NCI-H345 (cell line): ENCODE results near the gene MBD3L2.
"Not testable (repeated sequence)": the region's sequence is repeated elsewhere in the genome, so short reads cannot be mapped to it uniquely, and the experiment has no call there.

ENCODE experiments used
- DNase-seq: peaks from one replicate; lab custom pipeline; 2025; lab: John Stamatoyannopoulos, UW

Gene MBD3L2

DNA sequence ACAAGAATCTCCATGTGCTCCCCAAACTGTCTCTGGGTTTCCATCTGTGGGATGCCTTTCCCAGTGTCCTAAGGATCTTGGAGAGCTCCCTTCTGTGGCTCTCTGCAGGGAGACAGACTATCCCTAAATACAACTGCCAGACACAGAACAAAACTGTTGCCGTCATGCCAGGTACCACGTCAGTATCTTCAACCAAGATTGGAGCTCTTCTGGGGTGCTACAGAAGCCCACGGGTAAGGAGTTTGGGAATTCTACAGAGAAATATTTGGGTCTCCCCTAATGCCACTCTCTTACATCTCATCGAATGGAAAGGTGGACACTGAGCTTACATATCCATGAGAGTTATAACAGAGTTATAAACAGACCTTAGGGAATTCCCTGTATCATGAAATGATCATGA, 14.2 kb downstream of the MBD3L2 start:
- no peak for DNase-seq

DNA sequence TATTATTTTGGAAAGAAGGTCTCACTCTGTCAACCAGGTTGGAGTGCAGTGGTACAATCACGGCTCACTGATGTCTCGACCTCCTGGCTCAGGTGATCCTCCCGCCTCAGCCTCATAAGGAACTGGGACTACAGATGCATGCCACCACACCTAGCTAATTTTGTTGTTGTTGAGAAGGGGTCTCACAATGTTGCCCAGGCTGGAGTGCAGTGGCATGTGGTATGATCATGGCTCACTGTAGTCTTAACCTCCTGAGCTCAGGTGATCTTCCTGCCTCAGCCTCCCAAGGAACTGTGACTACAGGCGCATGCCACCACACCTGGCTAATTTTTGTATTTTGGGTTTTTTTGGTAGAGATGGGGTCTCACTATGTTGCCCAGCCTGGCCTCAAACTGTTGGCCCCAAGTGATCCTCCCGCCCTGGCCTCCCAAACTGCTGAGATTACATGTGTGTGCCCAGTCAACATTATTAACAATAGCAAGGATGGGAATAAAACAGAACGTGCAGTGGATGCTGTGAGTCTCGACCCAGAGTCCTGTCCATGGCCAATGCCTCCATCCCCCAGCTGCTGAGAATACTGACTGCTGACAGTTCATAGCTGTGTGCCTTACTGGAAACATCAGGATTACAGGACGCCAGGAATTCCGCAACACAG, 14.8 kb downstream of the MBD3L2 start:
- no peak for DNase-seq

GRCh38 chr19:7067122-7067521, 18.0 kb downstream of the MBD3L2 start:
- DNase-seq, result not testable (repeated sequence)

GRCh38 chr19:7067716-7068115, 18.6 kb downstream of the MBD3L2 start:
- DNase-seq, result no peak

GRCh38 chr19:7068599-7068998, 19.5 kb downstream of the MBD3L2 start:
- DNase-seq, result no peak

DNA sequence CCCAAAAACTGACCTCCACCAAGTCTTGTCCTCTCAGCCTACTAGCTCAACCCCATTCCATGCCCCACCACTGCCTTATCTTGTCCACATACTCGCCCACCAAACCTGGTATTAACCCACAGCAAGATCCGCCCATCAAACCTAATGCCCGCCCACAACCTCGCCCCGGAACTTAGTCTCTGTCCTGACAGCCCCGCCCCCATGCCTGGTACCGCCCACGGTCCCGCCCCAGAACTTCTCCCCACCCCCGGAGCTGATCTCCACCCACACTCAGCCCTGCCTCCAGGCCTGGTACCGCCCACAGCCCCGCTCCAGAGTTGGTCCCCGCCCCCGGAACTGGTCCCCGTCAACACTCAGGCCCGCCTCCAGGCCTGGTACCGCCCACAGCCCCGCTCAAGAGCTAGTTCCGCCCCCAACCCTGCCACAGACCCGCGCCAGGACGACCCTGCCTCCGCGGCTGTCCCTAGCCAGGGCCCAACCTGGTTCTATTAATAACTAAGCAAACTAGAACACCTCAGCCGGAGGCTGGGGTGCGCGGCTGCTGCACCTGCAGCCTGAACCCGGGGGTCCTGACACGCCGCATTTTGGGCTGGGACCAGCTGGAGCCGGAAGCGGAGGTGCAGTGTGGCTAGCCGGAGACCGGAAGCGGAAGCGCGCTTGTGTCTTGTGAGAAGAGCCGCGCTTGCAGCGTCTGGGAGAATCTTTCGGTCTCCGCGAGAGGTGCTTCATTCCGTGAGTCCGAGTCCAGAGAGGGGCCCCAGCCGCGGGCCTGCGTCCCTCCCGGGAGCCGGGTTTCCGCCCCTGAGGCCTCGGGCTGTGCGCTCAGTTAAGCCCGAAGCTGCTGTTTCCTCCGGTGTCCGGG, 20.2 kb downstream of the MBD3L2 start, which contains the start of gene ZNF557:
ZNF557 (plus strand) TSS at position 662 of the 862 bp plus-strand sequence. CDS start 5,372 bp downstream, outside the sequence.
- DNase-seq, result peak; percentile 97

DNA sequence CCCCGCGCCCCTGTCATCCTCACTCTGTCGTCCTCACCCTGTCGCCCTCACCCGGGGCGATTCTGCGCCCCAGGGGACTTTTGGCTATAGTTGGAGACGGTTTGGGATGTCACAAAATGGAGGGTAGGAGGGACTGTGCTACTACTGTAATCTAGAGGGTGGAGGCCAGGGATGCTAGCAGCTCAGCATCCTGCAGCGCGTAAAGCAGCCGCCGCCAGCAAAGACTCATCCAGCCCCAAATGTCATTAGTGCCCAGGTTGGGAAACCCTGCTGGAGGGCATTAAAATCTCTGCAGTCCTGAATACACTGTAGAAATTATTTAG, 20.7 kb downstream of the MBD3L2 start:
- no peak for DNase-seq

DNA sequence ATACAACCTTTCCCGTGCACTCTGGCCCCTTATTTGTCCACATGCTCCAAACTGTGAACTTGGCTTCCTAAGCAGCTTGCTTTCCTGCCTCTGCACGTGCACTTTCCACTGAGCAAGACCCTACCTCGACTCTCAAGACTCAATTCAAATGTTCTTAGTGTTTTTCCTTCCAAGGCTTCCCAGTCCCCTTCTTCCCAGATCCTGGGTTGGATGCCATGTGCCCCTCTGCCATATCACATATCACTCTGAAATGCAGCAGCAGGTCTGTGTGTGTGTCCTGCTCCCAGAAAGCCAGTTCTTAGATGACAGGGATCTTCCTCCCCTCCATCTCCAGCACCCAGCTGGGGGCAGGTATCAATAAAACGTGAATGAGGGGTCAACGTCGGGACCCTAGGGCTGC, 23.4 kb downstream of the MBD3L2 start:
- DNase-seq, result no peak

- no peak for DNase-seq
These were observed 25.7 kb downstream of the MBD3L2 start for GRCh38 chr19:7074705-7075282.

- DNase-seq, result no peak
These were observed 27.0 kb downstream of the MBD3L2 start for GRCh38 chr19:7076151-7076550.

- no peak for DNase-seq
These were observed 28.9 kb downstream of the MBD3L2 start for GRCh38 chr19:7078008-7078407.

DNA sequence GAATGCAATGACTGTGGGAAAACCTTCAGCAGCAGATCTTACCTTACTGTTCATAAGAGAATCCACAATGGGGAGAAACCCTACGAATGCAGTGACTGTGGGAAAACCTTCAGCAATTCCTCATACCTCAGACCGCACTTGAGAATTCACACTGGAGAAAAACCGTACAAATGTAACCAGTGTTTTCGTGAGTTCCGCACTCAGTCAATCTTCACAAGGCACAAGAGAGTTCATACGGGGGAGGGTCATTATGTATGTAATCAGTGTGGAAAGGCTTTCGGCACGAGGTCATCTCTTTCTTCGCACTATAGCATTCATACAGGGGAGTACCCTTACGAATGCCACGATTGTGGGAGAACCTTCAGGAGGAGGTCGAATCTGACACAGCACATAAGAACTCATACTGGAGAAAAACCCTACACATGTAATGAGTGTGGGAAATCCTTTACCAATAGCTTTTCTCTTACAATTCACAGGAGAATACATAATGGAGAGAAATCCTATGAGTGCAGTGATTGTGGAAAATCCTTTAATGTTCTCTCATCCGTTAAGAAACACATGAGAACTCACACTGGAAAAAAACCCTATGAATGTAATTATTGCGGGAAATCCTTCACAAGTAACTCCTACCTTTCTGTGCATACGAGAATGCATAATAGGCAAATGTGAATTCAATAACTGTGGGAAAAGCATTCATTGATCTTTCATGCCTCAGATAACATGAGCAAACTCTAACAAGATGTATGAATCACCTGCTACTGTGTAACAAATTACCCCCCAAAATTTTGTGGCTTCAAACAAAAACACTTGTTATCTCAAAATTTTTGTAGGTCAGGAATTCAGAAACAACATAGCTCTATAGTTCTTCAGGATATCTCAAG, 34.2 kb downstream of the MBD3L2 start:
- no peak for DNase-seq

GRCh38 chr19:7088999-7089398, 39.9 kb downstream of the MBD3L2 start:
- no peak for DNase-seq

DNA sequence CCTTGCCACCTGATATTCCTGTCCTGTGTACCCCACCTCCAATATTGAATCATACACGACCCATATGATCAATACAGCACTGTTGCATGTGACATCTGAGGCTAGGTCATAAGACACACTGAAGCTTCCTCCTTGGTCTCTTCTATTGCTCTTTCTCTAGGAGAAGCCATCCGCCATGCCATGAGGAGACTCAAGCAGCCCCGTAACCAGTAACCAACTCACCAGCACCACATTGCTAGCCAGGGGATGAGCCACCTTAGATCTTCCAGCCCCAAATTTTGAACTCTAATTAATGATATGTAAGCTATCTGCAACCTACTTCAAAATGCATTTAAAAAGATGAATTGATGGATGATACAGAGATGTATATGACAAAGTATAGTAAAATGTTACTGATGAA, 49.0 kb downstream of the MBD3L2 start:
- DNase-seq, result no peak

DNA sequence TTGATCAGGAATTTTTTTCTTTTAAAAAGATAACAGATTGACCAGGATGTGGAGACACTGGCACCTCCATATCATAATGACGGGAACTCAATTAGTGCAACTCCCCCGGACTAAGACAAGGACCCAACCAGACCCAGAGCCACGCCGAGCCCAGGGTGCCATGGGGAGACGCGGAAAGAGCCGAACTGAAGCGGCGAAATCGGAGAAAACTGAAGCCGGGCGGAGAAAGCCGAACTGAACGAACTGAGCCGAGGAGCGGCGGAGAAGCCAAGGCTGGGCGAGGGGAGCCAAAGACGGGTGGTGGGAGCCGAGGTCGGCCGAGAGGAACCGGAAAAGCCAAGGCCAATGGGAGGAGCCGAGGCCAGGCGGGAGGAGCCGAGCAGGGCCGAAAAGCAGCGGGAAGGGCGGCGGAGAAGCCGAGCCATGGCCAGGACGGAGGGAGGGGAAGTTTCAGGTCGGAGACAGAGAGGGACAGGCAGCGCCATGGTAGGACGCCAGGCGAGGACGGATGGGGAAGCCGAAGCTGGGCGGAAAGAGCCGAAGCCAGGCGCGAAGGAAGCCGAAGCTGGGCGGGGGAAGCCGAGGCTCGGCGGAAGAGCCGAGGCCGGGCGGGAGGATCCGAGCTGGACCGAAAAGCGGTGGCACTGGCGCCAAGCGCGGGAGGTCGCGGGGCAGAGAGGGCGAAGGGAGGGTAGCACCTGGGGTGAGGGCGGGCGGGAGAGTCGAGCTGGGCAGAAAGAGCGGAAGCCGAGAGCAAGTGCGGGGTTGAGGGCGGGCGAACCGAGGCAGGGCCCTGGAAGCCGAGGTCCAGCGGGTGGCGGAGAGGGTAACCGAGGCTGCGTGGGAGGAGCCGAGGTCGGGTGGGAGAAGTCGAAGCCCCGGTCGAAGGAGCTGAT, 49.8 kb downstream of the MBD3L2 start:
- peak; percentile 89 for DNase-seq

- DNase-seq, result no peak
These were observed 50.4 kb downstream of the MBD3L2 start for GRCh38 chr19:7099597-7099921.
